K562 (cell line): Measurements from ENCODE around the gene CDC42BPB. TPM values are rescaled to one million over a fixed set of nuclear protein-coding genes. Genes with fewer than 3 reads are reported as not detected.

Experiments used
- ATAC-seq: fragments of 200-7000 bp; cut with Tn5 transposase; 3 replicates; pipeline ENCODE4 v1.9.1; 2020; ENCODE audit warnings: moderate library complexity
- BruUV-seq: library from RNA; stranded (reverse); fragments of 400-500 nt; replicated peaks from 2 replicates; lab custom pipeline; 2021; lab: Mats Ljungman, UMichigan
- CTCF ChIA-PET: fragments of 300-600 bp; formaldehyde crosslinking; extraction: SDS; loops from one replicate; lab custom pipeline; 2021; ENCODE audit warnings: low intra/inter-chr PET ratio; lab: Yijun Ruan, JAX
- POLR2A ChIA-PET: fragments of 300-600, 350-650 bp; sonication (Branson Sonifier 250); formaldehyde crosslinking; extraction: SDS; loops from one replicate; lab custom pipeline; 2021; ENCODE audit warnings: antibody characterized with exemption, inconsistent platforms; lab: Yijun Ruan, JAX
- DNase-seq, 4 experiments: peaks; one replicate each; pipeline versions ENCODE4 v3.0.0 to v3.0.0-alpha.2; 2011 to 2018; ENCODE audit warnings: low spot score in 3 of 4, mixed read lengths in 3 of 4; ENCODE audit errors: extremely low read depth in 1 of 4
- FAIRE-seq: peaks from 2 replicates; lab custom pipeline; 2011; peaks lifted over from hg19 to GRCh38; lab: Jason Lieb, UNC
- H2AFZ ChIP-seq: 2 replicates; pipeline ENCODE4 v1.6.0; 2011; ENCODE audit warnings: low read depth, low read length, control low read depth, inconsistent platforms
- H3K27ac ChIP-seq: fragments of 200-600 bp; 3 replicates; pipeline ENCODE4 v1.8.0; 2011; ENCODE audit warnings: low read depth, mild to moderate bottlenecking, control low read depth, inconsistent platforms, low read length, moderate library complexity, mixed read lengths; ENCODE audit errors: extremely low read depth
- H3K27me3 ChIP-seq, 2 experiments: fragments of 300-600 bp in 1 of 2; 2 replicates in 1 of 2; 3 replicates in 1 of 2; pipeline versions ENCODE4 v1.6.0 to v1.8.0; 2011; ENCODE audit warnings: inconsistent platforms in 2 of 2, low read length in 2 of 2, mild to moderate bottlenecking in 1 of 2, mixed read lengths in 1 of 2, moderate library complexity in 1 of 2; ENCODE audit not compliant: control insufficient read depth in 2 of 2, insufficient read depth in 2 of 2
- H3K36me3 ChIP-seq: fragments of 300-600 bp; 3 replicates; pipeline ENCODE4 v1.8.0; 2011; ENCODE audit warnings: mild to moderate bottlenecking, low read length, inconsistent platforms; ENCODE audit not compliant: control insufficient read depth, insufficient read depth
- H3K4me1 ChIP-seq, 2 experiments: fragments of 200-600 bp in 1 of 2; replicated peaks in 1 of 2; 2 replicates in 1 of 2; 3 replicates in 1 of 2; pipeline versions ENCODE4 v1.5.1 to v1.8.0; 2011; ENCODE audit warnings: inconsistent platforms in 2 of 2, low read length in 2 of 2, mild to moderate bottlenecking in 1 of 2, mixed read lengths in 1 of 2, moderate library complexity in 1 of 2; ENCODE audit not compliant: control insufficient read depth in 2 of 2, insufficient read depth in 2 of 2
- H3K4me2 ChIP-seq: 2 replicates; pipeline ENCODE4 v1.6.1; 2011; ENCODE audit warnings: low read length, control low read depth, inconsistent platforms, mixed read lengths; ENCODE audit not compliant: insufficient read depth
- H3K4me3 ChIP-seq: fragments of 200-600 bp; sonication (generic), shearing (Covaris generic); 2 replicates; pipeline ENCODE4 v1.5.1; 2016; ENCODE audit warnings: control low read depth, inconsistent platforms
- H3K79me2 ChIP-seq: fragments of 200-600 bp; 3 replicates; pipeline ENCODE4 v1.8.0; 2011; ENCODE audit warnings: low read length, inconsistent platforms; ENCODE audit not compliant: control insufficient read depth, insufficient read depth
- H3K9ac ChIP-seq, 2 experiments: 2 replicates each; pipeline versions ENCODE4 v1.6.0 to v1.6.1; 2011; ENCODE audit warnings: low read depth in 2 of 2, low read length in 2 of 2, control low read depth in 1 of 2, inconsistent platforms in 1 of 2, mild to moderate bottlenecking in 1 of 2, mixed read lengths in 1 of 2; ENCODE audit not compliant: insufficient read depth in 1 of 2
- H3K9me1 ChIP-seq: one replicate; pipeline ENCODE4 v1.6.0; 2011; ENCODE audit warnings: inconsistent platforms, mild to moderate bottlenecking, low read length, moderate library complexity; ENCODE audit not compliant: control insufficient read depth, insufficient read depth
- H3K9me3 ChIP-seq: replicated peaks from 2 replicates; pipeline ENCODE4 v1.5.1; 2011; ENCODE audit warnings: low read depth, low read length, inconsistent platforms; ENCODE audit not compliant: control insufficient read depth, insufficient read depth
- H4K20me1 ChIP-seq: replicated peaks from 2 replicates; pipeline ENCODE4 v1.6.1; 2011; ENCODE audit warnings: low read length, inconsistent platforms, mixed read lengths; ENCODE audit not compliant: control insufficient read depth, insufficient read depth
- FOXJ3 ChIP-seq: sonication (generic); formaldehyde crosslinking; IDR thresholded peaks from 2 replicates; pipeline ENCODE4 v1.4.0; 2020; ENCODE audit warnings: mild to moderate bottlenecking, missing genetic modification reagents
- MAFK ChIP-seq: IDR thresholded peaks from 2 replicates; pipeline ENCODE4 v1.6.1; 2011; ENCODE audit warnings: low read length, improper control_type of control experiment
- MED1 ChIP-seq: sonication (generic); formaldehyde crosslinking; IDR thresholded peaks from 2 replicates; pipeline ENCODE4 v1.8.1; 2023; ENCODE audit warnings: missing genetic modification reagents, borderline replicate concordance
- MYBL2 ChIP-seq, 2 experiments: fragments of 450-650 bp in 1 of 2; sonication (generic) in 1 of 2; formaldehyde crosslinking in 1 of 2; IDR thresholded peaks; 2 replicates each; pipeline versions ENCODE4 v1.6.1 to v1.8.1; 2017 to 2022; ENCODE audit warnings: borderline replicate concordance in 1 of 2, inconsistent platforms in 1 of 2, low read depth in 1 of 2, mild to moderate bottlenecking in 1 of 2, missing genetic modification reagents in 1 of 2, moderate library complexity in 1 of 2
- ZNF253 ChIP-seq: fragments of 250-450 bp; sonication (Bioruptor Pico); conservative IDR thresholded peaks from 2 replicates; pipeline ENCODE4 v1.6.1; 2021; ENCODE audit warnings: mild to moderate bottlenecking
- WGBS: fragments of 100-300 bp; shearing (Covaris generic); methylation state at CpG from one replicate; pipeline ENCODE4 v1.1.6; 2016; ENCODE audit warnings: low coverage, mixed read lengths; ENCODE audit not compliant: insufficient coverage; ENCODE audit errors: missing lambda C conversion rate; 5-methylcytosine and 5-hydroxymethylcytosine counted together
- in situ Hi-C: fragments of 300-500 bp; cut with MboI; formaldehyde crosslinking; loops from 4 replicates; pipeline ENCODE4 v1.15.0; 2018; ENCODE audit warnings: inconsistent platforms, mixed read lengths
- intact Hi-C: fragments of 100-400 bp; cut with micrococcal nuclease; formaldehyde crosslinking; loops from 2 replicates; pipeline ENCODE4 v1.14.2; 2022
- polyA plus RNA-seq, 8 experiments: library from polyadenylated mRNA; depleted of rRNA in 4 of 8; stranded (reverse) in 5 of 8; unstranded in 3 of 8; fragments of >200 nt; fragmentation: Nextera tagmentation in 2 of 8; fragmentation: Illumina TruSeq in 1 of 8; extraction: Ambion mirVana in 2 of 8; extraction: Trizol in 1 of 8; gene quantifications; 2 replicates each; pipeline versions ENCODE4 v1.2.1 to v1.2.3, GENCODE V29; 2011 to 2014; ENCODE audit warnings: inconsistent platforms in 1 of 8, missing spikeins in 1 of 8
- total RNA-seq, 7 experiments: library from RNA; depleted of rRNA in 6 of 7; stranded (reverse); fragments of >200 nt in 6 of 7; fragmentation: Illumina TruSeq in 2 of 7; extraction: Trizol in 2 of 7; gene quantifications; 2 replicates each; pipeline versions ENCODE4 v1.2.1 to v1.2.3, GENCODE V29; 2011 to 2021; ENCODE audit warnings: low replicate concordance in 1 of 7
- TF ChIP-seq, protein P1 (sequence below): IDR thresholded peaks from 3 replicates; pipeline ENCODE4 v1.6.1; 2011; ENCODE audit warnings: borderline replicate concordance, mild to moderate bottlenecking; ENCODE audit not compliant: insufficient read length, insufficient read depth
- TF ChIP-seq, protein P2 (sequence below): fragments of 450-650 bp; IDR thresholded peaks from 2 replicates; pipeline ENCODE4 v1.6.1; 2016; ENCODE audit warnings: low read depth
- TF ChIP-seq, protein P3 (sequence below): fragments of 450-650 bp; IDR thresholded peaks from 2 replicates; pipeline ENCODE4 v1.6.1; 2016; ENCODE audit warnings: borderline replicate concordance
- TF ChIP-seq, protein P4 (sequence below): fragments of 200-800 bp; sonication (Bioruptor generic); IDR thresholded peaks from 2 replicates; pipeline ENCODE4 v1.6.1; 2017; ENCODE audit warnings: missing genetic modification characterization, missing compliant biosample characterization

CDC42BPB gene
- total and polyA plus RNA-seq, 9 of the 15 experiments (the other 6 are each of a cell fraction or from before 2014, with no cell fraction given): 0.07 to 24.3 (median 12.6) TPM

DNA sequence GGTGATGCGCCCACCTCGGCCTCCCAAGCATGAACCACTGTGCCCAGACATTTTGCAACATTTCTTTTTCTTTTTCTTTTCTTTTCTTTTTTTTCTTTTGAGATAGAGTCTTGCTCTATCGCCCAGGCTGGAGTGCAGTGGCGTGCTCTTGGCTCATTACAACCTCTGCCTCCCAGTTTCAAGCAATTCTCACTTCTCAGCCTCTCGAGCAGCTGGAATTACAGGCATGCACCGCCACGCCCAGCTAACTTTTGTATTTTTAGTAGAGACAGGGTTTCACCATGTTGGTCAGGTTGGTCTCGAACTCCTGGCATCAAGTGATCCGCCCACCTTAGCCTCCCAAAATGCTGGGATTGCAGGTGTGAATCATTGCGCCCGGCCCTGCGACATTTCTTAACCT lies 7.6 kb upstream of the CDC42BPB start:
- Histone ChIP-seq H2AFZ (no peak overlapping the region), H3K4me3 (no peak overlapping the region), H4K20me1 (no peaks in the 10 kb centered on the region), H3K9ac (no peak overlapping the region), H3K27me3 (peaks cover 0 to 11% of the 10 kb centered on the region in 2 experiments; a peak in 2 of 5 replicates), H3K36me3 (no peaks in the 10 kb centered on the region), H3K4me2 (no peak overlapping the region), H3K9me3 (no peaks in the 10 kb centered on the region), H3K79me2 (no peaks in the 10 kb centered on the region), H3K9me1 (no peaks in the 10 kb centered on the region), H3K27ac (no peak overlapping the region), H3K4me1 (peaks cover 0 to 14% of the 10 kb centered on the region in 2 experiments; a peak in 3 of 5 replicates)
- intact Hi-C loops (no loop called here), in situ Hi-C loops (no loop called here)
- WGBS: 16% methylated on average over 12 of the region's 12 CpGs
- ChIA-PET CTCF (no interaction called here), POLR2A (no interaction called here)
- no TSS peak for BruUV-seq
- ATAC-seq: no peak
- no peak for DNase-seq
- no peak for FAIRE-seq
- no peak for TF ChIP-seq FOXJ3 (CRISPR knock-in tag)
- TF ChIP-seq MYBL2 (IDR thresholded peaks at IDR 0.05; ENCODE audit: low read depth): no peak
- TF ChIP-seq MYBL2 (CRISPR knock-in tag; IDR thresholded peaks at IDR 0.05; ENCODE audit: borderline replicate concordance): no peak
- TF ChIP-seq ZNF253 (CRISPR knock-in tag): no peak
- TF ChIP-seq MED1: no peak
- TF ChIP-seq, protein P1, sequence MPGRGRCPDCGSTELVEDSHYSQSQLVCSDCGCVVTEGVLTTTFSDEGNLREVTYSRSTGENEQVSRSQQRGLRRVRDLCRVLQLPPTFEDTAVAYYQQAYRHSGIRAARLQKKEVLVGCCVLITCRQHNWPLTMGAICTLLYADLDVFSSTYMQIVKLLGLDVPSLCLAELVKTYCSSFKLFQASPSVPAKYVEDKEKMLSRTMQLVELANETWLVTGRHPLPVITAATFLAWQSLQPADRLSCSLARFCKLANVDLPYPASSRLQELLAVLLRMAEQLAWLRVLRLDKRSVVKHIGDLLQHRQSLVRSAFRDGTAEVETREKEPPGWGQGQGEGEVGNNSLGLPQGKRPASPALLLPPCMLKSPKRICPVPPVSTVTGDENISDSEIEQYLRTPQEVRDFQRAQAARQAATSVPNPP: no peak
- TF ChIP-seq, protein P2, sequence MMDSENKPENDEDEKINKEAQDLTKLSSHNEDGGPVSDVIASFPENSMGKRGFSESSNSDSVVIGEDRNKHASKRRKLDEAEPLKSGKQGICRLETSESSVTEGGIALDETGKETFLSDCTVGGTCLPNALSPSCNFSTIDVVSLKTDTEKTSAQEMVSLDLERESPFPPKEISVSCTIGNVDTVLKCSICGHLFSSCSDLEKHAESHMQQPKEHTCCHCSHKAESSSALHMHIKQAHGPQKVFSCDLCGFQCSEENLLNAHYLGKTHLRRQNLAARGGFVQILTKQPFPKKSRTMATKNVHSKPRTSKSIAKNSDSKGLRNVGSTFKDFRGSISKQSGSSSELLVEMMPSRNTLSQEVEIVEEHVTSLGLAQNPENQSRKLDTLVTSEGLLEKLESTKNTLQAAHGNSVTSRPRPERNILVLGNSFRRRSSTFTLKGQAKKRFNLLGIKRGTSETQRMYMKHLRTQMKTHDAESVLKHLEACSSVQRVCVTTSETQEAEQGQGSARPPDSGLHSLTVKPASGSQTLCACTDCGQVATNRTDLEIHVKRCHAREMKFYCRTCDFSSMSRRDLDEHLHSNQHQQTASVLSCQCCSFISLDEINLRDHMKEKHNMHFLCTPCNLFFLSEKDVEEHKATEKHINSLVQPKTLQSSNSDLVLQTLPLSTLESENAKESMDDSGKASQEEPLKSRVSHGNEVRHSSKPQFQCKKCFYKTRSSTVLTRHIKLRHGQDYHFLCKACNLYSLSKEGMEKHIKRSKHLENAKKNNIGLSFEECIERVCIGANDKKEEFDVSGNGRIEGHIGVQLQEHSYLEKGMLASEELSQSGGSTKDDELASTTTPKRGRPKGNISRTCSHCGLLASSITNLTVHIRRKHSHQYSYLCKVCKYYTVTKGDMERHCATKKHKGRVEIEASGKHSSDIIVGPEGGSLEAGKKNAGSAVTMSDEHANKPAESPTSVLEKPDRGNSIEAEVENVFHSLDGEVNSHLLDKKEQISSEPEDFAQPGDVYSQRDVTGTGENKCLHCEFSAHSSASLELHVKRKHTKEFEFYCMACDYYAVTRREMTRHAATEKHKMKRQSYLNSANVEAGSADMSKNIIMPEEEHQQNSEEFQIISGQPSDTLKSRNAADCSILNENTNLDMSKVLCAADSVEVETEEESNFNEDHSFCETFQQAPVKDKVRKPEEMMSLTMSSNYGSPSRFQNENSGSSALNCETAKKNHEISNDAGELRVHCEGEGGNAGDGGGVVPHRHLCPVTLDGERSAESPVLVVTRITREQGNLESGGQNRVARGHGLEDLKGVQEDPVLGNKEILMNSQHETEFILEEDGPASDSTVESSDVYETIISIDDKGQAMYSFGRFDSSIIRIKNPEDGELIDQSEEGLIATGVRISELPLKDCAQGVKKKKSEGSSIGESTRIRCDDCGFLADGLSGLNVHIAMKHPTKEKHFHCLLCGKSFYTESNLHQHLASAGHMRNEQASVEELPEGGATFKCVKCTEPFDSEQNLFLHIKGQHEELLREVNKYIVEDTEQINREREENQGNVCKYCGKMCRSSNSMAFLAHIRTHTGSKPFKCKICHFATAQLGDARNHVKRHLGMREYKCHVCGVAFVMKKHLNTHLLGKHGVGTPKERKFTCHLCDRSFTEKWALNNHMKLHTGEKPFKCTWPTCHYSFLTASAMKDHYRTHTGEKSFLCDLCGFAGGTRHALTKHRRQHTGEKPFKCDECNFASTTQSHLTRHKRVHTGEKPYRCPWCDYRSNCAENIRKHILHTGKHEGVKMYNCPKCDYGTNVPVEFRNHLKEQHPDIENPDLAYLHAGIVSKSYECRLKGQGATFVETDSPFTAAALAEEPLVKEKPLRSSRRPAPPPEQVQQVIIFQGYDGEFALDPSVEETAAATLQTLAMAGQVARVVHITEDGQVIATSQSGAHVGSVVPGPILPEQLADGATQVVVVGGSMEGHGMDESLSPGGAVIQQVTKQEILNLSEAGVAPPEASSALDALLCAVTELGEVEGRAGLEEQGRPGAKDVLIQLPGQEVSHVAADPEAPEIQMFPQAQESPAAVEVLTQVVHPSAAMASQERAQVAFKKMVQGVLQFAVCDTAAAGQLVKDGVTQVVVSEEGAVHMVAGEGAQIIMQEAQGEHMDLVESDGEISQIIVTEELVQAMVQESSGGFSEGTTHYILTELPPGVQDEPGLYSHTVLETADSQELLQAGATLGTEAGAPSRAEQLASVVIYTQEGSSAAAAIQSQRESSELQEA: no peak
- TF ChIP-seq, protein P3, sequence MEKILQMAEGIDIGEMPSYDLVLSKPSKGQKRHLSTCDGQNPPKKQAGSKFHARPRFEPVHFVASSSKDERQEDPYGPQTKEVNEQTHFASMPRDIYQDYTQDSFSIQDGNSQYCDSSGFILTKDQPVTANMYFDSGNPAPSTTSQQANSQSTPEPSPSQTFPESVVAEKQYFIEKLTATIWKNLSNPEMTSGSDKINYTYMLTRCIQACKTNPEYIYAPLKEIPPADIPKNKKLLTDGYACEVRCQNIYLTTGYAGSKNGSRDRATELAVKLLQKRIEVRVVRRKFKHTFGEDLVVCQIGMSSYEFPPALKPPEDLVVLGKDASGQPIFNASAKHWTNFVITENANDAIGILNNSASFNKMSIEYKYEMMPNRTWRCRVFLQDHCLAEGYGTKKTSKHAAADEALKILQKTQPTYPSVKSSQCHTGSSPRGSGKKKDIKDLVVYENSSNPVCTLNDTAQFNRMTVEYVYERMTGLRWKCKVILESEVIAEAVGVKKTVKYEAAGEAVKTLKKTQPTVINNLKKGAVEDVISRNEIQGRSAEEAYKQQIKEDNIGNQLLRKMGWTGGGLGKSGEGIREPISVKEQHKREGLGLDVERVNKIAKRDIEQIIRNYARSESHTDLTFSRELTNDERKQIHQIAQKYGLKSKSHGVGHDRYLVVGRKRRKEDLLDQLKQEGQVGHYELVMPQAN: no peak
- TF ChIP-seq, protein P4, sequence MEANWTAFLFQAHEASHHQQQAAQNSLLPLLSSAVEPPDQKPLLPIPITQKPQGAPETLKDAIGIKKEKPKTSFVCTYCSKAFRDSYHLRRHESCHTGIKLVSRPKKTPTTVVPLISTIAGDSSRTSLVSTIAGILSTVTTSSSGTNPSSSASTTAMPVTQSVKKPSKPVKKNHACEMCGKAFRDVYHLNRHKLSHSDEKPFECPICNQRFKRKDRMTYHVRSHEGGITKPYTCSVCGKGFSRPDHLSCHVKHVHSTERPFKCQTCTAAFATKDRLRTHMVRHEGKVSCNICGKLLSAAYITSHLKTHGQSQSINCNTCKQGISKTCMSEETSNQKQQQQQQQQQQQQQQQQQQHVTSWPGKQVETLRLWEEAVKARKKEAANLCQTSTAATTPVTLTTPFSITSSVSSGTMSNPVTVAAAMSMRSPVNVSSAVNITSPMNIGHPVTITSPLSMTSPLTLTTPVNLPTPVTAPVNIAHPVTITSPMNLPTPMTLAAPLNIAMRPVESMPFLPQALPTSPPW (CRISPR knock-in tag): no peak
- no peak for TF ChIP-seq MAFK
